HL-60/S4 (cell line): Measurements from ENCODE around the gene ETFRF1.

Experiments
- in situ Hi-C: fragments of 300-500 bp; cut with MboI; formaldehyde crosslinking; loops from 2 replicates; pipeline ENCODE4 v1.14.3; 2022; ENCODE audit warnings: low sequenced_read_pairs

ETFRF1 gene

GRCh38 chr12:25195056-25195971, at the start of gene ETFRF1, which contains the start of gene DNAI7:
TSS of gene ETFRF1 (plus strand) at chr12:25195237. CDS start at chr12:25203957, 8,720 bp downstream.
TSS of gene DNAI7 (minus strand) at chr12:25195160. CDS start at chr12:25195078, 82 bp downstream.
- in situ Hi-C loops: no loop called here

- in situ Hi-C loops: no loop called here
Observed at GRCh38 chr12:25146686-25147085, 48.4 kb upstream of the ETFRF1 start.

- in situ Hi-C loops: no loop called here
Observed at GRCh38 chr12:25151476-25151875, 43.6 kb upstream of the ETFRF1 start.

GRCh38 chr12:25152055-25152454, 43.0 kb upstream of the ETFRF1 start:
- in situ Hi-C loops: no loop called here

GRCh38 chr12:25155022-25155576, 39.9 kb upstream of the ETFRF1 start:
- in situ Hi-C loops: no loop called here

GRCh38 chr12:25156061-25156460, 39.0 kb upstream of the ETFRF1 start:
- in situ Hi-C loops: no loop called here

DNA sequence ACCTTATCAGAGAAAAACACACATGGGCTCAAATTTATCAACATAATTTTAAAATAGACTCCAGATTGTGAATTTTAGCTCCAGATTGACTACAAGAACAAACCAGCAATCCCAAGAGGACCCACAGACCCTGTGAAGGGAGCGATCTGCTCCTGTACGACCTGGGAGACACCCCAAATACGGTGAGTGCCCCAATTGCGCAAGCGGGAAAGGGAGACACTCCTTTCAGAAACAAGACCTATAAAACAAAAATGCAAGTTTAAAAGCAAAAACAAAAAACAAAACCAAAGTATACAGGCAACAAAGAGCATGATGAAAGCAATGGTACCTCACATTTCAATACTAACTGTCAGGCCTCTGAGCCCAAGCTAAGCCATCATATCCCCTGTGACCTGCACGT, 32.2 kb upstream of the ETFRF1 start:
- in situ Hi-C loops: no loop called here

DNA sequence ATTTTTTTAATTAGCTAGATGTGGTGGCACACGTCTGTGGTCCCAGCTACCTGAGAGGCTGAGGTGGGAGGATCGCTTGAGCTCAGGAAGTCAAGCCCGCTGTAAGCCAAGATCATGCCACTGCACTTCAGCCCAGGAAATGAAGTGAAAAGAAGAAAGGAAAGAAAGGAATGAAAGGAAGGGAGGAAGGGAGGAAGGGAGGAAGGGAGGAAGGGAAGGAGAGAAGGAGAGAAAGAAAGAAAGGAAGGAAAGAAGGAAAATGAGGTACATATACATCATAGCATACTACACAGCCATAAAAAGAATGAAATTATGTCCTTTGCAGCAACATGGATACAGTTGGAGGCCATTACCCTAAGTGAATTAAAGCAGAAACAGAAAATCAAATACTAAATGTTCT, 12.3 kb upstream of the ETFRF1 start:
- in situ Hi-C loops: no loop called here

DNA sequence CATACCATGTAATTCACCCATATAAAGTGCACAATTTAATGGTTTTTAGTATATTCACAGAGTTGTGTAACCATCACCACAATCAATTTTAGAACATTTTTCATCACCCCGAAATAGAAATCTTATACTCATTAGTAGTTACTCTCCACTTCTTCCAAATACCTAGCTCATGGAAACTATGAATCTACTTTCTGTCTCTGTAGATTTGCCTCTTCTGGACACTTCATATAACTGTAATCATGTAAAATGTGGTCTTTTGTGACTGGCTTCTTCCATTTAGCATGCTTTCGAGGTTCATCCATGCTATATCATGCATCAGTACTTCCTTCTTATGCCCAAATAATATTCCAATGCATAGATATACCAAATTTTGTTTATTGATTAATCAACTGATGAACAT, 10.9 kb upstream of the ETFRF1 start:
- in situ Hi-C loops: no loop called here

DNA sequence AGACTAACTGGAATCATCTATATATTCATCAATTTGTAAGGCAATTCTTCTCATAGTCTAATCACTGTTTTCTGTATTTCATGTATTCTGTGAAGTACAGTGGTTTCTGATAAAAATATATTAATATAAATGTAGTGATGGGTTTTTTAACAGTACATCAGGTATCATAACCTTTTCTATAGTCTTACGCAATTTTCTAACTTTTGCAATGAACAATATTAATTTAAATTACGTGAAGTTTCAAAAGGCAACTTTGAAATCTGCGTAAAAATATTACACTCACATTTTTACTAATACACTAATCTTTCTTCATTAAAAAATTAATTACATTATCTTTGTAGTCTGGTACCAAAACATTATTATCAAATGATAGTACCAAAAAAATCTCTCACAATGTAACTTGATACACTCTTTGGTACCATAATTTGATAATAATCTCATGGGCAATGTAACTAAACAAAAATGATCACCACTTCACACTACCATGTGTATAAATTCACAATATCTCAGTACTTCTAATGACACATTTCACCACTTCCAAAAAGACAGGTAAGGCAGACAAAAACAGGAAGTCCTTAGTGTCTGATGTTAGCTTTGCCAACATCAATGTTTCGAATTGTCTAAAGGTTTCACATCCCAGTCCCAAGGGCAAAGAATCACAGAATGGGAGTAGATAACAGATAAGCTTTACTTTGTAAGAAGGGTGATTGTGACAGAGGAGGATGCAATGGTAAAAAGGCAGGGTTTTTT, 8.8 kb upstream of the ETFRF1 start:
- in situ Hi-C loops: no loop called here

GRCh38 chr12:25186788-25187402, 8.1 kb upstream of the ETFRF1 start:
- in situ Hi-C loops: no loop called here

GRCh38 chr12:25187781-25188180, 7.3 kb upstream of the ETFRF1 start:
- in situ Hi-C loops: no loop called here

DNA sequence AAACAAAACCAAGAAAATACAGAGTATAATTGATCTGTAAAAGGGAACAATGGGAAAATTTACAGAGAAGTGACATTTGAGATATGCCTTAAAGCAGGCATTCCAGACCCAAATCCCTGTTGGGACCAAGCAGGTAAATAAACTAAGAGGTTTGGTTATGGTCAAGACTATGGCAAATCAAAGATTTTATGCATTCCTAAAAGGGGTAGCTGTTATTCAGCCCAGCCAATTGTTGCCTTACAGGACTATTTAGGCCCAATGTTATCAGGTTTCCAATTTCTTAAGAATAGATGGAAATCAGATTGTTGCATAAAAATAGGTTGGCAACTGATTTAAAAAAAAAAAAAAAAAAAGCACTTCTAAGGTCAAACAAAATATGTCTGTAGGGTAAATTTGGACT, 5.4 kb upstream of the ETFRF1 start:
- in situ Hi-C loops: no loop called here

DNA sequence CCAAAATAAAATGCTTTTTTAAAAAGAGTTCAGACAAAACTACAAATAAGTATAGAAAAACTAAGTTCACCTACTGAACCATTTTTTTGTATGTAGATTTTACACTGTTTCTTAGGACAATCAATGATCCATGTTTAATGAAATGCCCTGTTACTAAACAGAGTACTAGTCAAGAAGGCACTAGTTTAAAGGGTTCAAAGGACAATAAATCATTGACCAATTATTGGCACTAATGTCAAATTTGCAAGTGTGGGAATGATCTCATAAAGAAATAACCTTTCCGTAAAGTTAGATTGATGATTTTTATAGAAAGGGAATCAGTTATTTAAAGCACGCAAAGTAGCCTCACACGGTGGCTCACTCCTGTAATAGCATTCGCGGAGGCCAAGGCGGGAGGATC, 4.2 kb upstream of the ETFRF1 start:
- in situ Hi-C loops: no loop called here

DNA sequence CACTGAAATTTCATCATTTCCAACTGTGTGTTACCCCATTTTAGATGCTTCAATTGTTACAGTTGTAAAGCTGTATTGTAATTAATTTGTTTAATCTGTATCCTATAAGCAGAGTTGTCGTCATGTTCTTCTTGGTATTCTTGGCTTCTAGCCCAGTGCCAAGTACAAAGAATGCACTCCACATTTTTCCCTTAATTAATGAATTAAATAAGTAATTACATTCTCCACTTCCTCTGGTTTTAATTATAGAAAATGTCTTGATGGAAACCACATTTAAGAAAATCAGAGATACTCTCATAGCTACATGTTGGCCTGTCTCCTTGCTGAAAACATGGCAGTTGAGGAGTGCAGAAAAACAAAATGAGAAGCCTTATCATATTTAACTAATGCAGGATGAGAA, 823 bp upstream of the ETFRF1 start:
- in situ Hi-C loops: no loop called here

DNA sequence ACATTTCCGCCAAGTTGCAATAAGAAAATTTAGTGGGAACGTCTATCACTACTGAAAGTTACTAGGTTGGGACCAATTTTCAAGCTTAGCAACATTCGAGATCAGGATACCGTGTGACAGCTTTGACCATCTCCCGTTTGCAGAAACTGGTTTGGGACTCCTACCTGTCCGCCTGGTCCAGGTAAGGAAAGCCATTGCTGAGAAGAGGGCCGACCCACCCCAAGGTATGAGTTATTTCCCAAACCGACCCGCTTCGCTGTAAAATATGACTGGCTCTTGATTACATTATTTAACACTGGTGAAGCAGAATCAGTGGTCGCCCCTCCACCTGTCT, 348 bp upstream of the ETFRF1 start:
- in situ Hi-C loops: no loop called here

DNA sequence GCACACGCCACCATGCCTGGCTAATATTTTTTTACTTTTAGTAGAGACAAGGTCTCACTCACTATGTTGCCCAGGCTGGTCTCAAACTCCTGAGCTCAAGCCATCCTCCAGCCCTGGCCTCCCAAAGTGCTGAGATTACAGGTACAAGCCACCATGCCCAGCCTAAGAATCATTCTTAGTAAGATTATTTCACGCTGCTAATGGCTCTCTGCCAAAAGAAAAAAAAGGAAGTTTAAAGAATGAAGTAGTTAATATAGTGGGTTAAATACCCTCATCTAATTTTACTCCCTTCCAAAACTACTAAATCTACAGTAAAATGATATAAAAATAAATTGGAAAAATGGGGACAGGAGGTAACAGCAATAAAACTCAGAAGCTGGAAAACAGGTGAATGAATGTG, 2.6 kb downstream of the ETFRF1 start:
- in situ Hi-C loops: no loop called here

DNA sequence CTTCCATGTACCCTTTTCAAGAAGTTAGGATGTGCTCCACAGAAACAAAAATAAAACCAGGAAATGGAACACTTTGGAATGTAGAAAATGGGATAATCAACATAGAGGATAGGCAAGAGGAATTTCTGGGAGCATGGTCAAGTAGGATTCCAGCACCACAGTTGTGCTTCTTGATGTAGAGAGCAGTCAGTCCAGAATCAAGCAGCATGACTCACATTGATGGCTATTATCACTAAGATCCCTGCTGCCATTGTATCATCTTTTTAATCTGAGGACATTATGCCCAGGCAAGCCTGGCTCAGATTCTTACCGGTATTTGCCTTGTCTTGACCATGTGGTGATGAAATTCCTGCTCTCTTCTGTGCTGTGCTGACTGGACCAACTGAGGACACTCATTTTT, 5.7 kb downstream of the ETFRF1 start:
- in situ Hi-C loops: no loop called here

DNA sequence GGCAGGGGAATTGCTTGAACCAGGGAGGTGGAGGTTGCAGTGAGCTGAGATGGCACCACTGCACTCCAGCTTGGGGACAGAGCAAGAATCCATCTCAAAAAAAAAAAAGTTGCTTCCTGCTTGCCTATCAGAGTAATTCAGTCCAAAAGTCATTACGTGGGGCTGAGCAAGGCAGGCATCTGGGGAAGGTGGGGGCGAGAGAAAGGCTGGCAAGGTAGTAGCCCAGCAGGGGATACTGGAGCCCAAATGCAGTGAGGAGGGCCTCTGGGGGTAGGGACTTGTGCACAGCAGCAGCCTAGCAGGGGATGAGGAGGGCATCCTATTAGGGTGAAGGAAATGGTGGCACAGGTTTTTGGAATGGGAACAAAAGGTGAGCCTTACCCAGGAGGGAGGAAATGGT, 7.1 kb downstream of the ETFRF1 start:
- in situ Hi-C loops: no loop called here

DNA sequence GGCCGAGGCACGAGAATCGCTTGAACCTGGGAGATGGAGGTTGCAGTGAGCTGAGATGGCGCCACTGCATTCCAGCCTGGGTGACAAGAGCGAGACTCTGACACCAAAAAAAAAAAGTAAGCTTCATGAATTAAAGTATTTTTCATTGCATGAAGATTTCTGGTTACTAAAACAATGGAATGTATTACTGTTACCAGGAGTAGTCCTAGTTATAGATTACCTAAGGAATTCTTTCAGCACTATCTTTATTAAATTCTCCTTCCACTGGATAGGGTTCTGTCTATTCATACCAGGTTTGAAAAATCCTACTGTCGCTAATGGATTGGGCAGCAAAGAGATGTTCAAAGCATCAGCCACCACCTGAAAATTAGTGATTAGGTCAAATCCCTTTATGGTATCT, 12.4 kb downstream of the ETFRF1 start:
- in situ Hi-C loops: no loop called here

GRCh38 chr12:25207846-25208245, 12.8 kb downstream of the ETFRF1 start:
- in situ Hi-C loops: no loop called here
